Smooth muscle cell (in vitro differentiated cells): Measurements from ENCODE around the gene DET1. TPM values are rescaled to one million over a fixed set of nuclear protein-coding genes. Genes with fewer than 3 reads are reported as not detected.
"Not testable (repeated sequence)": the region's sequence is repeated elsewhere in the genome, so short reads cannot be mapped to it uniquely, and the experiment has no call there.

Experiments used
- DNase-seq: peaks from one replicate; lab custom pipeline; 2025; ENCODE audit not compliant: unreplicated experiment; lab: John Stamatoyannopoulos, UW
- H2AFZ ChIP-seq: fragments of 200-600 bp; sonication (generic); 2 replicates; pipeline ENCODE4 v1.6.0; 2016; ENCODE audit warnings: antibody characterized with exemption, low read depth, mild to moderate bottlenecking
- H3F3A ChIP-seq: fragments of 200-600 bp; sonication (generic); 2 replicates; pipeline ENCODE4 v1.6.0; 2017; ENCODE audit warnings: antibody characterized with exemption, low read depth
- H3K27ac ChIP-seq: fragments of 200-600 bp; sonication (generic); 2 replicates; pipeline ENCODE4 v1.5.1; 2016; ENCODE audit warnings: low read depth, mild to moderate bottlenecking
- H3K27me3 ChIP-seq: fragments of 200-600 bp; sonication (generic); 2 replicates; pipeline ENCODE4 v1.6.1; 2016; ENCODE audit warnings: low read depth, mild to moderate bottlenecking
- H3K36me3 ChIP-seq: fragments of 200-600 bp; sonication (generic); 2 replicates; pipeline ENCODE4 v1.5.1; 2016; ENCODE audit warnings: low read depth
- H3K4me1 ChIP-seq: fragments of 200-600 bp; sonication (generic); 2 replicates; pipeline ENCODE4 v1.5.1; 2016; ENCODE audit warnings: low read depth
- H3K4me2 ChIP-seq: fragments of 200-600 bp; sonication (generic); 2 replicates; pipeline ENCODE4 v1.6.0; 2016; ENCODE audit warnings: mild to moderate bottlenecking
- H3K4me3 ChIP-seq: fragments of 200-600 bp; sonication (generic); 2 replicates; pipeline ENCODE4 v1.5.1; 2016; ENCODE audit warnings: mild to moderate bottlenecking
- H3K79me2 ChIP-seq: fragments of 200-600 bp; sonication (generic); 2 replicates; pipeline ENCODE4 v1.6.0; 2016; ENCODE audit warnings: low read depth, mild to moderate bottlenecking
- H3K9ac ChIP-seq: fragments of 200-600 bp; sonication (generic); 2 replicates; pipeline ENCODE4 v1.6.0; 2016; ENCODE audit warnings: low read depth
- H3K9me3 ChIP-seq: fragments of 200-600 bp; sonication (generic); replicated peaks from 2 replicates; pipeline ENCODE4 v1.5.1; 2016; ENCODE audit warnings: low read depth
- H4K20me1 ChIP-seq: fragments of 200-600 bp; sonication (generic); 2 replicates; pipeline ENCODE4 v1.6.0; 2016; ENCODE audit warnings: low read depth
- CTCF ChIP-seq: fragments of 200-600 bp; sonication (generic); IDR thresholded peaks from 2 replicates; pipeline ENCODE4 v1.5.1; 2017; ENCODE audit warnings: borderline replicate concordance, mild to moderate bottlenecking, antibody characterized with exemption; ENCODE audit not compliant: insufficient read depth, poor library complexity, severe bottlenecking
- WGBS: methylation state at CpG from one replicate; pipeline ENCODE4 v1.1.7; 2016; ENCODE audit warnings: low lambda C conversion rate; 5-methylcytosine and 5-hydroxymethylcytosine counted together
- polyA plus RNA-seq: library from polyadenylated mRNA; unstranded; fragments of >200 nt; fragmentation: Nextera tagmentation; extraction: Ambion mirVana; gene quantifications from 2 replicates; pipeline ENCODE4 v1.2.1, GENCODE V29; 2016
- total RNA-seq: library from RNA; depleted of rRNA; stranded (reverse); fragments of >200 nt; gene quantifications from 2 replicates; pipeline ENCODE4 v1.2.3, GENCODE V29; 2014

The DET1 gene
- total and polyA plus RNA-seq, 2 experiments from 2014 or later: 4.3 to 6.0 TPM

- 80% methylated on average over 13 of the region's 13 CpGs for WGBS
- no peak for DNase-seq
Measured at GRCh38 chr15:88543065-88543776, 3.3 kb downstream of the DET1 start.

DNA sequence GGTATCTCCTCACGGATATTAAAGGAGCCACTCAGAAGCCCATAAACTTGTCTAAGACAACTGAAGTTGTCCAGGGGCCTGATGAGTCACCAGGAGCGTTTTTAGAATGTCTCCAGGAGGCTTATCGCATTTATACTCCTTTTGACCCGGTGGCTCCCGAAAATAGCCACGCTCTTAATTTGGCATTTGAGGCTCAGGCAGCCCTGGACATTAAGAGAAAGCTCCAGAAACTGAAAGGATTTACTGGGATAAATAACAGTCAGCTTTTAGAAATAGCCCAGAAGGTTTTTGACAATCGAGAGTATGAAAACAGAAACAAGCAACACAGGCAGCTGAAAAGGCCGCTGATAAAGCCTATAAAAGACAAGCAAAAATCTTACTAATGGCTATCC, 4.1 kb downstream of the DET1 start:
- Histone ChIP-seq H3K9ac (peak overlapping the region; percentile 56), H3K4me2 (peak overlapping the region; percentile 68), H3K79me2 (no peaks in the 10 kb centered on the region), H3F3A (peaks cover 16% of the 10 kb centered on the region), H3K4me3 (no peak overlapping the region), H3K27ac (peak overlapping the region; percentile 89), H2AFZ (no peak overlapping the region), H4K20me1 (no peaks in the 10 kb centered on the region), H3K36me3 (no peaks in the 10 kb centered on the region), H3K9me3 (no peaks in the 10 kb centered on the region), H3K27me3 (no peaks in the 10 kb centered on the region), H3K4me1 (peaks cover 13% of the 10 kb centered on the region)
- no peak for DNase-seq
- no peak for TF ChIP-seq CTCF
- 0% methylated on average over 8 of the region's 8 CpGs for WGBS

More at GRCh38 chr15:88543065-88543776, 3.3 kb downstream of the DET1 start:
- Histone ChIP-seq H3K4me3 (no peak overlapping the region), H3K79me2 (no peaks in the 10 kb centered on the region), H4K20me1 (no peaks in the 10 kb centered on the region), H3K4me2 (peak overlapping the region; percentile 68), H3K9me3 (no peaks in the 10 kb centered on the region), H3K9ac (no peak overlapping the region), H3K27ac (peak overlapping the region; percentile 89), H3K27me3 (no peaks in the 10 kb centered on the region), H2AFZ (no peak overlapping the region), H3K4me1 (peaks cover 13% of the 10 kb centered on the region), H3K36me3 (no peaks in the 10 kb centered on the region), H3F3A (peaks cover 16% of the 10 kb centered on the region)
- TF ChIP-seq CTCF: no peak

GRCh38 chr15:88541709-88542341, 4.7 kb downstream of the DET1 start:
- no peak for DNase-seq
- Histone ChIP-seq H3K9ac (peak overlapping the region; percentile 0), H3K4me2 (peak overlapping the region; percentile 68), H2AFZ (no peak overlapping the region), H3K27me3 (no peaks in the 10 kb centered on the region), H3K4me3 (no peak overlapping the region), H3F3A (peaks cover 16% of the 10 kb centered on the region), H3K4me1 (peaks cover 13% of the 10 kb centered on the region), H3K27ac (peak overlapping the region; percentile 89), H3K79me2 (no peaks in the 10 kb centered on the region), H4K20me1 (no peaks in the 10 kb centered on the region), H3K9me3 (no peaks in the 10 kb centered on the region), H3K36me3 (no peaks in the 10 kb centered on the region)
- 55% methylated on average over 16 of the region's 16 CpGs for WGBS
- TF ChIP-seq CTCF: no peak

DNA sequence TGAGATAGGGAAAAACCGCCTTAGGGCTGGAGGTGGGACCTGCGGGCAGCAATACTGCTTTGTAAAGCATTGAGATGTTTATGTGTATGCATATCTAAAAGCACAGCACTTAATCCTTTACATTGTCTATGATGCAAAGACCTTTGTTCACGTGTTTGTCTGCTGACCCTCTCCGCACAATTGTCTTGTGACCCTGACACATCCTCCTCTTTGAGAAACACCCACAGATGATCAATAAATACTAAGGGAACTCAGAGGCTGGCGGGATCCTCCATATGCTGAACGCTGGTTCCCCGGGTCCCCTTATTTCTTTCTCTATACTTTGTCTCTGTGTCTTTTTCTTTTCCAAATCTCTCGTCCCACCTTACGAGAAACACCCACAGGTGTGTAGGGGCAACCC, 5.4 kb downstream of the DET1 start:
- H3K79me2 ChIP-seq, H3K4me2 ChIP-seq, H3K4me3 ChIP-seq, H3K36me3 ChIP-seq, H3K27me3 ChIP-seq, DNase-seq, H4K20me1 ChIP-seq, H2AFZ ChIP-seq, H3K9me3 ChIP-seq: not testable (repeated sequence)
- Histone ChIP-seq H3K4me1 (peaks cover 13% of the 10 kb centered on the region), H3K27ac (peak overlapping the region; percentile 89), H3F3A (peaks cover 16% of the 10 kb centered on the region), H3K9ac (peak overlapping the region; percentile 0)
- WGBS: 64% methylated on average over 7 of the region's 9 CpGs

GRCh38 chr15:88540350-88540749, 6.1 kb downstream of the DET1 start:
- not testable (repeated sequence) for H4K20me1 ChIP-seq, H3K9me3 ChIP-seq, H2AFZ ChIP-seq, H3K4me2 ChIP-seq, H3K4me3 ChIP-seq, H3K4me1 ChIP-seq, H3K27me3 ChIP-seq, H3K9ac ChIP-seq, H3K36me3 ChIP-seq, H3K79me2 ChIP-seq, DNase-seq
- peak overlapping the region; percentile 72 for H3K27ac ChIP-seq
- WGBS: 0% methylated on average over 1 of the region's 2 CpGs
- peaks cover 15% of the 10 kb centered on the region for H3F3A ChIP-seq
